Mammary epithelial cell (primary cell): ENCODE data around the gene CREG1.

Experiments
- CTCF ChIP-seq, 2 donors: IDR thresholded peaks in 1 of 2; conservative IDR thresholded peaks in 1 of 2; 2 replicates each; pipeline ENCODE4 v1.5.1; 2011 to 2012; ENCODE audit warnings: inconsistent platforms in 2 of 2, low read length in 2 of 2, mild to moderate bottlenecking in 2 of 2, control low read depth in 1 of 2, low read depth in 1 of 2; ENCODE audit not compliant: insufficient read depth in 1 of 2; ENCODE audit errors: extremely low read depth in 1 of 2
- EZH2 ChIP-seq: IDR thresholded peaks from 2 replicates; pipeline ENCODE4 v1.6.1; 2012; ENCODE audit warnings: low read length, inconsistent platforms, borderline replicate concordance

GRCh38 chr1:167544447-167545093 is 9.0 kb downstream of the CREG1 start:
- no peak for TF ChIP-seq EZH2
- TF ChIP-seq CTCF (conservative IDR thresholded peaks at IDR 0.05 in 1 of 2, IDR thresholded peaks at IDR 0.05 in 1 of 2; ENCODE audit: extremely low read depth in 1 of 2, insufficient read depth in 1 of 2, low read depth in 1 of 2, low read length in 2 of 2): no peak
